A549 (cell line): Measurements from ENCODE around the gene ZNF384.

Experiments used
- BHLHE40 ChIP-seq: IDR thresholded peaks from 2 replicates; pipeline ENCODE4 v1.6.1; 2012; ENCODE audit warnings: low read depth, low read length, inconsistent platforms
- CTCF ChIP-seq: fragments of >200 bp; sonication (Bioruptor Twin); formaldehyde crosslinking; IDR thresholded peaks from 3 replicates; pipeline ENCODE4 v1.5.1; 2016
- POLR2A ChIP-seq: IDR thresholded peaks from 2 replicates; pipeline ENCODE4 v1.6.1; 2012; ENCODE audit warnings: mild to moderate bottlenecking, low read length
- USF2 ChIP-seq: fragments of 450-650 bp; IDR thresholded peaks from 2 replicates; pipeline ENCODE4 v1.6.1; 2014; ENCODE audit warnings: antibody characterized with exemption

GRCh38 chr12:6688543-6688998 is 604 bp downstream of the ZNF384 start:
- TF ChIP-seq CTCF (no peak), POLR2A (peak; percentile 47), USF2 (no peak), BHLHE40 (no peak)
